Right lobe of liver (tissue), 6 donors: ENCODE measurements around the gene DELE1. TPM values are rescaled to one million over a fixed set of nuclear protein-coding genes. Genes with fewer than 3 reads are reported as not detected.

ENCODE experiments used
- ATAC-seq, 4 donors: fragments of 200-7000 bp; cut with Tn5 transposase; one replicate each; pipeline ENCODE4 v1.9.1; 2020; ENCODE audit warnings: mild to moderate bottlenecking in 4 of 4, moderate library complexity in 4 of 4
- DNase-seq, 3 donors: peaks; one replicate each; pipeline ENCODE4 v3.0.0-alpha.2; 2020
- H3K27ac ChIP-seq, 3 donors: fragments of 200-600 bp; one replicate each; pipeline ENCODE4 v1.8.0; 2022
- H3K27me3 ChIP-seq, 2 donors: fragments of 200-600 bp; one replicate each; pipeline ENCODE4 v1.8.0; 2022
- H3K36me3 ChIP-seq, 4 donors: fragments of 200-600 bp; sonication (generic) in 1 of 4; one replicate each; pipeline versions ENCODE4 v1.5.1 to v1.8.0; 2017 to 2022; ENCODE audit warnings: control low read depth in 1 of 4
- H3K4me1 ChIP-seq, 4 donors: fragments of 200-600 bp; sonication (generic) in 1 of 4; one replicate each; pipeline versions ENCODE4 v1.5.1 to v1.8.0; 2017 to 2022; ENCODE audit warnings: control low read depth in 1 of 4
- H3K4me3 ChIP-seq, 3 donors: fragments of 200-600 bp; one replicate each; pipeline ENCODE4 v1.8.0; 2022
- H3K9me3 ChIP-seq, 4 donors: fragments of 200-600 bp; sonication (generic) in 1 of 4; one replicate each; pipeline versions ENCODE4 v1.5.1 to v1.8.0; 2017 to 2022; ENCODE audit warnings: control low read depth in 1 of 4
- POLR2A ChIP-seq: fragments of 450-650 bp; IDR thresholded peaks from one replicate; pipeline ENCODE4 v1.6.1; 2017; ENCODE audit warnings: antibody characterized with exemption, mild to moderate bottlenecking
- WGBS: methylation state at CpG from one replicate; pipeline ENCODE4 v1.1.6; 2018; ENCODE audit warnings: low coverage, low lambda C conversion rate; ENCODE audit not compliant: insufficient coverage; ENCODE audit errors: missing lambda C conversion rate; 5-methylcytosine and 5-hydroxymethylcytosine counted together
- intact Hi-C, 2 donors: fragments of 100-400 bp; cut with DNase I; formaldehyde crosslinking; loops; one replicate each; pipeline versions ENCODE4 v1.11.2 to v1.14.1; 2022
- total RNA-seq, 6 experiments: library from RNA; depleted of rRNA in 2 of 6; stranded (reverse); fragments of >200 nt in 2 of 6; fragmentation: NEBNext Ultra II Directional in 3 of 6; extraction: Animal tissue kit (Norgen Biotek cat#: 25700) in 3 of 6; gene quantifications; one replicate each; pipeline versions ENCODE4 v1.1.0 to v1.2.4, GENCODE V29; 2016 to 2023
- TF ChIP-seq, protein P1 (sequence below), 4 donors: fragments of 200-600 bp in 3 of 4; fragments of 450-650 bp in 1 of 4; IDR thresholded peaks; one replicate each; pipeline versions ENCODE4 v1.5.1 to v1.8.0; 2016 to 2022; ENCODE audit warnings: antibody characterized with exemption in 4 of 4, mild to moderate bottlenecking in 2 of 4
- donor health status: DM: no; HTN: yes; CAD: no.
- donor health status: DM: no; HTN: no; CAD: no.
- donor health status: DM: no; HTN: no; CAD: no.
- donor health status: DM: no; HTN: yes; CAD: no.
- donor health status: DM: no; HTN: yes; CAD: no.

Gene DELE1
- total RNA-seq, 6 experiments from 2014 or later: 39.4 to 57.9 (median 43.8) TPM

DNA sequence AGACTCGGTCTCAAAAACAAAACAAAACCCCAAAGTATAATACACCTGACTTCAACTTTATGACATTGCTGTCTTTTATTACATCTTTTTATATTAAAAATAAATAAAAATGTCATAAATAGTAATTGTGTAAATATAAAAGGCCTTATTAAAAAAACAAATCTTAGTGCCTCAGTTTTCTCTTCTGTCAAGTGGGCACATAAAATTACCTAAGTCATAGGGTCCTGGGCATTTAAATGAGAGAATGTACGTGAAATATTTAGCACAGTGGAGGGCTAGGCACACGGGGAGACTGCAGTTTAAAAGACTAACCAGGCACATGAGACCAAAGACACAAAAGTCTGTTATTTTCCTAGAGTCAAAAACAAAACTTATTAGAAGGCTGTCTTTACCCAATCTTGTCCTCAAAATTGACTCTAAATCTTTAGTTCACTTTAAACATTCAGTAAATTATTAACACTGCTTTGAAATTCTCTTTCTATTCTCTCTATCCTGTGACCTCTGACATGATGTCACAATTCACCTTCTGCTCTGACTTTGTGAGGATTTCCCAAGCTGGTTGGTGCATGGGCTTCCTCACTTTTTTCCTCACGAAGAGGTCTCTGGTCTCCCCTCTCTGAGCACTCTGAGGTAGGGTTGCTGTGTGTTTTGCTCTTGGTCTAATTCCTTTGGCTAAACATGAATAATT lies 42.7 kb downstream of the DELE1 start:
- peaks cover 0 to 19% (median 11%) of the 10 kb centered on the region in 4 donors for H3K4me1 ChIP-seq
- DNase-seq (no peak), ATAC-seq (peak; percentile 26 to 45 (median 36))
- no peaks in the 10 kb centered on the region for H3K27me3 ChIP-seq
- H3K9me3 ChIP-seq: no peaks in the 10 kb centered on the region
- H3K4me3 ChIP-seq: peak overlapping the region; percentile 5 to 73 (median 35)
- intact Hi-C loops: no loop called here
- TF ChIP-seq, protein P1, sequence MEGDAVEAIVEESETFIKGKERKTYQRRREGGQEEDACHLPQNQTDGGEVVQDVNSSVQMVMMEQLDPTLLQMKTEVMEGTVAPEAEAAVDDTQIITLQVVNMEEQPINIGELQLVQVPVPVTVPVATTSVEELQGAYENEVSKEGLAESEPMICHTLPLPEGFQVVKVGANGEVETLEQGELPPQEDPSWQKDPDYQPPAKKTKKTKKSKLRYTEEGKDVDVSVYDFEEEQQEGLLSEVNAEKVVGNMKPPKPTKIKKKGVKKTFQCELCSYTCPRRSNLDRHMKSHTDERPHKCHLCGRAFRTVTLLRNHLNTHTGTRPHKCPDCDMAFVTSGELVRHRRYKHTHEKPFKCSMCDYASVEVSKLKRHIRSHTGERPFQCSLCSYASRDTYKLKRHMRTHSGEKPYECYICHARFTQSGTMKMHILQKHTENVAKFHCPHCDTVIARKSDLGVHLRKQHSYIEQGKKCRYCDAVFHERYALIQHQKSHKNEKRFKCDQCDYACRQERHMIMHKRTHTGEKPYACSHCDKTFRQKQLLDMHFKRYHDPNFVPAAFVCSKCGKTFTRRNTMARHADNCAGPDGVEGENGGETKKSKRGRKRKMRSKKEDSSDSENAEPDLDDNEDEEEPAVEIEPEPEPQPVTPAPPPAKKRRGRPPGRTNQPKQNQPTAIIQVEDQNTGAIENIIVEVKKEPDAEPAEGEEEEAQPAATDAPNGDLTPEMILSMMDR (IDR thresholded peaks at IDR 0.05): no peak
- TF ChIP-seq POLR2A: peak; percentile 35
- peak overlapping the region in 2 of 3 donors; percentile 66 to 87 for H3K27ac ChIP-seq
- H3K36me3 ChIP-seq: no peaks in the 10 kb centered on the region
- 31% methylated on average over 4 of the region's 4 CpGs for WGBS

GRCh38 chr5:141966963-141967333 lies 43.3 kb downstream of the DELE1 start:
- Histone ChIP-seq H3K9me3 (no peaks in the 10 kb centered on the region), H3K27me3 (no peaks in the 10 kb centered on the region), H3K36me3 (no peaks in the 10 kb centered on the region), H3K4me1 (peaks cover 0 to 19% (median 11%) of the 10 kb centered on the region in 4 donors), H3K4me3 (peak overlapping the region; percentile 5 to 73 (median 35)), H3K27ac (peak overlapping the region in 2 of 3 donors; percentile 66 to 87)
- WGBS: 25% methylated on average over 2 of the region's 2 CpGs
- DNase-seq: no peak
- TF ChIP-seq, protein P1 (IDR thresholded peaks at IDR 0.05): no peak
- TF ChIP-seq POLR2A: peak; percentile 1
- intact Hi-C loops: no loop called here
- no peak for ATAC-seq

DNA sequence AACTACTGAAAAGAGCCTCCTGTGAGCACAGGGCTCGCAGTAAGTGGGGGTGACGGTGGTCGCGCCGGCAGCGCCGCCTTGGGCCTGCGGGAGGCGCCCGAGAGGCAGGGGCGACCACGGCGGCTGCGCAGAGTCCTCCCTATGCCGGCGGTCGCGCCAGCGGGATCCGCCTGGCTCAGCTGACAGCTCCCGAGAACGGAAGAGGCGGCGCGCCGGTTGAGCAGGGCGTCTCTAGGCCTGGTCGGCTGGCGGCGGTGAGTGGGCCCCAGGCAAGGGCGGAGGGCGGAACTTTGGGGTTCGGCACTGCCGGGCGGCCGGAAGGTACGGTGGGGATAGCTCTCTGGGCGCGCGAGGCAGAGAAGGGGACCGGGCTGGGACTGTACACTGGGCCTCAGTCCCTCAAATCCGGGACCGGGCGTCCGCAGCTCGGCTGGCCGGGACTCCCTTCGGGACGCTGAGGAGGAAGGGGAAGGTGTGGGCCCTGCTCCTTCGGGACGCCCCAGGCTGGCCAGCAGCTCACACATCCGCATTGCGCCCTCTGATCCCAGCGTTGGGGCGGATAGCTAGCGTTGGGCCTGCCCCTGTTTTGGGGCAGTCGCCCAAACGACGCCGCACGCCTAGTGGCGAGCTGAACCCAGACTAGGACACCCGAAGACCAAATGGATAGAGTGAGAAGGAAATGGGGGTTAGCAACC lies 45.4 kb downstream of the DELE1 start, which contains the start of gene RNF14:
TSS of gene RNF14 (plus strand) at position 192 of the 695 bp plus-strand sequence. CDS start 4,484 bp downstream, outside the sequence.
- 0% methylated on average over 18 of the region's 63 CpGs for WGBS
- H3K36me3 ChIP-seq: peaks cover 0 to 13% (median 3%) of the 10 kb centered on the region in 4 donors
- peak within 1 kb of the TSS; percentile 73 to 94 (median 83) for H3K4me3 ChIP-seq
- DNase-seq (peak; percentile 96 to 97 (median 96)), ATAC-seq (peak; percentile 94 to 98 (median 94))
- H3K9me3 ChIP-seq: no peaks in the 10 kb centered on the region
- intact Hi-C loops: no loop called here
- peaks cover 0 to 19% (median 11%) of the 10 kb centered on the region in 4 donors for H3K4me1 ChIP-seq
- peak; percentile 97 for TF ChIP-seq POLR2A
- TF ChIP-seq, protein P1 (IDR thresholded peaks at IDR 0.05): peak; percentile 93 to 98 (median 96)
- H3K27me3 ChIP-seq: no peaks in the 10 kb centered on the region
- H3K27ac ChIP-seq: peak within 1 kb of the TSS; percentile 87 to 97 (median 90)

- intact Hi-C loops: no loop called here
- Histone ChIP-seq H3K4me1 (peaks cover 0 to 19% (median 11%) of the 10 kb centered on the region in 4 donors), H3K27ac (peak overlapping the region; percentile 87 to 97 (median 90))
Measured at GRCh38 chr5:141969783-141970771, 46.4 kb downstream of the DELE1 start.

More at GRCh38 chr5:141969783-141970771, 46.4 kb downstream of the DELE1 start:
- Histone ChIP-seq H3K27me3 (no peaks in the 10 kb centered on the region), H3K9me3 (no peaks in the 10 kb centered on the region), H3K4me3 (peak overlapping the region; percentile 73 to 94 (median 83)), H3K36me3 (peaks cover 0 to 23% (median 6%) of the 10 kb centered on the region in 4 donors)
- DNase-seq (no peak), ATAC-seq (no peak)
- WGBS: 57% methylated on average over 2 of the region's 2 CpGs
- TF ChIP-seq, protein P1 (IDR thresholded peaks at IDR 0.05): no peak
